H9 (cell line): ENCODE measurements around the gene SP6. TPM values are rescaled to one million over a fixed set of nuclear protein-coding genes. Genes with fewer than 3 reads are reported as not detected.

Experiments used
- DNase-seq: peaks from one replicate; pipeline ENCODE4 v3.0.0-alpha.2; 2017
- H2AFZ ChIP-seq: one replicate; pipeline ENCODE4 v1.6.1; 2013; ENCODE audit warnings: mild to moderate bottlenecking, low read length, control low read depth, moderate library complexity
- H2AK5ac ChIP-seq: 2 replicates; pipeline ENCODE4 v1.6.1; 2013; ENCODE audit warnings: low read length, control low read depth, mixed read lengths; ENCODE audit not compliant: insufficient read length
- H2BK120ac ChIP-seq: one replicate; pipeline ENCODE4 v1.6.1; 2013; ENCODE audit warnings: low read depth, mild to moderate bottlenecking, low read length, control low read depth, inconsistent platforms; ENCODE audit not compliant: poor library complexity, severe bottlenecking
- H2BK12ac ChIP-seq: 2 replicates; pipeline ENCODE4 v1.6.1; 2013; ENCODE audit warnings: low read length, control low read depth, mixed read lengths, low read depth; ENCODE audit not compliant: insufficient read length
- H2BK15ac ChIP-seq: 2 replicates; pipeline ENCODE4 v1.6.1; 2013; ENCODE audit warnings: low read depth, low read length, control low read depth
- H2BK20ac ChIP-seq: one replicate; pipeline ENCODE4 v1.6.1; 2013; ENCODE audit warnings: low read depth, mild to moderate bottlenecking, low read length, control low read depth, inconsistent platforms; ENCODE audit not compliant: poor library complexity, severe bottlenecking
- H2BK5ac ChIP-seq: 2 replicates; pipeline ENCODE4 v1.6.1; 2013; ENCODE audit warnings: low read length, control low read depth, mixed read lengths; ENCODE audit not compliant: insufficient read length
- H3K14ac ChIP-seq: 2 replicates; pipeline ENCODE4 v1.6.1; 2013; ENCODE audit warnings: low read length, control low read depth; ENCODE audit not compliant: insufficient read depth
- H3K18ac ChIP-seq: 2 replicates; pipeline ENCODE4 v1.6.1; 2013; ENCODE audit warnings: low read depth, mild to moderate bottlenecking, mixed read lengths, low read length, control low read depth; ENCODE audit not compliant: insufficient read length
- H3K23ac ChIP-seq: 2 replicates; pipeline ENCODE4 v1.6.1; 2013; ENCODE audit warnings: low read length, control low read depth, mixed read lengths, low read depth; ENCODE audit not compliant: insufficient read length
- H3K23me2 ChIP-seq: 2 replicates; pipeline ENCODE4 v1.6.1; 2013; ENCODE audit warnings: low read depth, mild to moderate bottlenecking, mixed read lengths, low read length, control low read depth; ENCODE audit not compliant: insufficient read length, poor library complexity, severe bottlenecking
- H3K27ac ChIP-seq: 2 replicates; pipeline ENCODE4 v1.5.1; 2013; ENCODE audit warnings: low read length, control low read depth, mixed read lengths, low read depth; ENCODE audit not compliant: insufficient read length
- H3K27me3 ChIP-seq: 2 replicates; pipeline ENCODE4 v1.6.1; 2013; ENCODE audit warnings: low read length, control low read depth, inconsistent platforms; ENCODE audit not compliant: insufficient read depth
- H3K4ac ChIP-seq: 2 replicates; pipeline ENCODE4 v1.6.1; 2013; ENCODE audit warnings: low read depth, mild to moderate bottlenecking, control low read depth, inconsistent platforms, low read length, moderate library complexity
- H3K4me1 ChIP-seq: 2 replicates; pipeline ENCODE4 v1.6.1; 2013; ENCODE audit warnings: low read length, control low read depth, inconsistent platforms; ENCODE audit not compliant: insufficient read depth
- H3K4me2 ChIP-seq: 2 replicates; pipeline ENCODE4 v1.6.1; 2013; ENCODE audit warnings: low read length, control low read depth, mixed read lengths; ENCODE audit not compliant: insufficient read length, insufficient read depth
- H3K56ac ChIP-seq: 2 replicates; pipeline ENCODE4 v1.6.1; 2013; ENCODE audit warnings: low read depth, mild to moderate bottlenecking, mixed read lengths, low read length, control low read depth; ENCODE audit not compliant: insufficient read length
- H3K79me1 ChIP-seq: 2 replicates; pipeline ENCODE4 v1.6.1; 2013; ENCODE audit warnings: low read depth, mild to moderate bottlenecking, moderate library complexity, low read length, control low read depth, inconsistent platforms; ENCODE audit not compliant: insufficient read depth, poor library complexity, severe bottlenecking
- H3K79me2 ChIP-seq: 2 replicates; pipeline ENCODE4 v1.6.1; 2013; ENCODE audit warnings: low read length, control low read depth, inconsistent platforms; ENCODE audit not compliant: insufficient read depth
- H3K9ac ChIP-seq: 2 replicates; pipeline ENCODE4 v1.6.1; 2013; ENCODE audit warnings: low read length, control low read depth, mixed read lengths; ENCODE audit not compliant: insufficient read length; ENCODE audit errors: extremely low read depth
- H3K9me3 ChIP-seq: one replicate; pipeline ENCODE4 v1.6.1; 2013; ENCODE audit warnings: low read depth, low read length, inconsistent platforms; ENCODE audit not compliant: control insufficient read depth
- H3T11ph ChIP-seq: one replicate; pipeline ENCODE4 v1.6.1; 2013; ENCODE audit warnings: mild to moderate bottlenecking, low read length, control low read depth, inconsistent platforms
- H4K20me1 ChIP-seq: one replicate; pipeline ENCODE4 v1.6.1; 2013; ENCODE audit not compliant: control insufficient read depth, insufficient read length, insufficient read depth
- H4K5ac ChIP-seq: 2 replicates; pipeline ENCODE4 v1.6.1; 2013; ENCODE audit warnings: low read depth, mild to moderate bottlenecking, mixed read lengths, low read length, control low read depth; ENCODE audit not compliant: insufficient read length
- H4K8ac ChIP-seq: replicated peaks from 2 replicates; pipeline ENCODE4 v1.6.1; 2013; ENCODE audit warnings: low read length, control low read depth, mixed read lengths, low read depth; ENCODE audit not compliant: insufficient read length
- H4K91ac ChIP-seq: 2 replicates; pipeline ENCODE4 v1.6.1; 2013; ENCODE audit warnings: low read depth, mild to moderate bottlenecking, moderate library complexity, mixed read lengths, low read length, control low read depth; ENCODE audit not compliant: insufficient read length
- H3K27ac Mint-ChIP-seq, 3 experiments: 2 replicates in 2 of 3; 3 replicates in 1 of 3; pipeline ENCODE4 v1.8.0; 2020 to 2021; ENCODE audit warnings: mixed read lengths in 3 of 3, mild to moderate bottlenecking in 1 of 3, moderate library complexity in 1 of 3
- H3K27me3 Mint-ChIP-seq: 2 replicates; pipeline ENCODE4 v1.8.0; 2021; ENCODE audit warnings: low read depth, mild to moderate bottlenecking, moderate library complexity, mixed read lengths
- H3K36me3 Mint-ChIP-seq, 3 experiments: 2 replicates in 2 of 3; 3 replicates in 1 of 3; pipeline ENCODE4 v1.8.0; 2020 to 2021; ENCODE audit warnings: low read depth in 3 of 3, mixed read lengths in 3 of 3; ENCODE audit not compliant: insufficient read depth in 1 of 3
- H3K4me1 Mint-ChIP-seq, 2 experiments: 2 replicates each; pipeline ENCODE4 v1.8.0; 2020; ENCODE audit warnings: mixed read lengths in 2 of 2
- H3K4me3 Mint-ChIP-seq, 2 experiments: 2 replicates in 1 of 2; 3 replicates in 1 of 2; pipeline ENCODE4 v1.8.0; 2020 to 2021; ENCODE audit warnings: mild to moderate bottlenecking in 2 of 2, mixed read lengths in 2 of 2, moderate library complexity in 1 of 2
- H3K9me3 Mint-ChIP-seq, 2 experiments: 2 replicates in 1 of 2; 3 replicates in 1 of 2; pipeline ENCODE4 v1.8.0; 2020; ENCODE audit warnings: mild to moderate bottlenecking in 2 of 2, mixed read lengths in 2 of 2, moderate library complexity in 1 of 2
- WGBS: extraction: QIAGEN DNeasy Blood & Tissue Kit; methylation state at CpG from one replicate; pipeline ENCODE4 v1.1.7; 2013; ENCODE audit warnings: missing lambda C conversion rate, low lambda C conversion rate, mixed read lengths; ENCODE audit not compliant: insufficient read length; ENCODE audit errors: extremely low coverage; 5-methylcytosine and 5-hydroxymethylcytosine counted together
- total RNA-seq: library from RNA; stranded (reverse); gene quantifications from 2 replicates; pipeline ENCODE4 v1.2.1, GENCODE V29; 2021
- TF ChIP-seq, protein P1 (sequence below): fragments of 200-600 bp; sonication (generic); conservative IDR thresholded peaks from 3 replicates; pipeline ENCODE4 v1.8.0; 2021; ENCODE audit warnings: antibody characterized with exemption, mild to moderate bottlenecking

Gene SP6
- total RNA-seq, 1 experiment from 2014 or later, result 0.90 TPM

DNA sequence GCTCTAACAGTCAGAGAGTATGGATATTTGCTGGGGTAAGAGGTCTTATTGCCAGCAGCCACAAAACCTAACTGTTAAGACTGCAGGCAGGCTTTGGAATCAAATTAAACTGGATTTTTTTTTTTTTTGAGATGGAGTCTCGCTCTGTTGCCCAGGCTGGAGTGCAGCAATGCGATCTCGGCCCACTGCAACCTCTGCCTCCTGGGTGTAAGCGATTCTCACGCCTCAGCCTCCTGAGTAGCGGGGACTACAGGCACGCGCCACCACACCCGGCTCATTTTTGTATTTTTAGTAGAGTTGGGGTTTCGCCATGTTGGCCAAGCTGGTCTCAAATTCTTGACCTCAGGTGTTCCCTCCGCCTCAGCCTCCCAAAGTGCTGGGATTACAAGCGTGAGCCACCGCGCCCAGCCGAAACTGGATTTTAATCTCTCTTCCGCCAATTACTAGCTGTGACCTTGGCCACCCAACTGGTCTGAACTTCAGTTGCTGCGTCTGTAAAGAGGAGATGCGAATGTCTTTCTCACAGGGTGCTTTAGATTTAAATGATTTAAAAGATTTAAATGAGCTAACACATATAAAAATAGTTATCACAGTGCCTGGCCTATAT, 20.5 kb downstream of the SP6 start:
- Histone ChIP-seq H2BK12ac (no peak overlapping the region), H2BK20ac (no peak overlapping the region), H2BK15ac (no peak overlapping the region), H3K18ac (no peak overlapping the region), H3K56ac (no peak overlapping the region), H4K5ac (no peak overlapping the region), H3K79me2 (no peaks in the 10 kb centered on the region), H2AK5ac (no peak overlapping the region), H3T11ph (no peak overlapping the region), H3K14ac (no peak overlapping the region), H4K91ac (no peak overlapping the region), H3K4me1 (no peaks in the 10 kb centered on the region), H3K27ac (no peak overlapping the region), H4K8ac (no peak overlapping the region), H3K9ac (peak overlapping the region; percentile 89), H2BK120ac (no peak overlapping the region), H3K23me2 (peaks cover 10% of the 10 kb centered on the region), H3K9me3 (no peaks in the 10 kb centered on the region), H4K20me1 (no peaks in the 10 kb centered on the region), H2BK5ac (no peak overlapping the region), H3K79me1 (peaks cover 3% of the 10 kb centered on the region), H3K27me3 (no peaks in the 10 kb centered on the region), H2AFZ (no peak overlapping the region), H3K4ac (no peak overlapping the region), H3K4me2 (peak overlapping the region; percentile 81), H3K23ac (no peak overlapping the region)
- H3K4me3 Mint-ChIP-seq, result peak overlapping the region; percentile 86 to 95
- H3K4me1 Mint-ChIP-seq, result peaks cover 8 to 14% of the 10 kb centered on the region in 2 experiments
- H3K27me3 Mint-ChIP-seq, result peaks cover 2% of the 10 kb centered on the region; the same call in 1 of the 2 replicates
- no peaks in the 10 kb centered on the region; a peak in 1 of 5 replicates for H3K9me3 Mint-ChIP-seq
- DNase-seq, result no peak
- H3K36me3 Mint-ChIP-seq, result peaks cover 20 to 33% (median 30%) of the 10 kb centered on the region in 3 experiments
- WGBS, result no CpG with 5 or more reads among the region's 18 CpGs
- TF ChIP-seq, protein P1, sequence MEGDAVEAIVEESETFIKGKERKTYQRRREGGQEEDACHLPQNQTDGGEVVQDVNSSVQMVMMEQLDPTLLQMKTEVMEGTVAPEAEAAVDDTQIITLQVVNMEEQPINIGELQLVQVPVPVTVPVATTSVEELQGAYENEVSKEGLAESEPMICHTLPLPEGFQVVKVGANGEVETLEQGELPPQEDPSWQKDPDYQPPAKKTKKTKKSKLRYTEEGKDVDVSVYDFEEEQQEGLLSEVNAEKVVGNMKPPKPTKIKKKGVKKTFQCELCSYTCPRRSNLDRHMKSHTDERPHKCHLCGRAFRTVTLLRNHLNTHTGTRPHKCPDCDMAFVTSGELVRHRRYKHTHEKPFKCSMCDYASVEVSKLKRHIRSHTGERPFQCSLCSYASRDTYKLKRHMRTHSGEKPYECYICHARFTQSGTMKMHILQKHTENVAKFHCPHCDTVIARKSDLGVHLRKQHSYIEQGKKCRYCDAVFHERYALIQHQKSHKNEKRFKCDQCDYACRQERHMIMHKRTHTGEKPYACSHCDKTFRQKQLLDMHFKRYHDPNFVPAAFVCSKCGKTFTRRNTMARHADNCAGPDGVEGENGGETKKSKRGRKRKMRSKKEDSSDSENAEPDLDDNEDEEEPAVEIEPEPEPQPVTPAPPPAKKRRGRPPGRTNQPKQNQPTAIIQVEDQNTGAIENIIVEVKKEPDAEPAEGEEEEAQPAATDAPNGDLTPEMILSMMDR, result no peak
- H3K27ac Mint-ChIP-seq, result no peak overlapping the region; a peak in 1 of 7 replicates
